Hepatocyte (in vitro differentiated cells): ENCODE measurements around the gene GPRIN1. TPM values are rescaled to one million over a fixed set of nuclear protein-coding genes. Genes with fewer than 3 reads are reported as not detected.

Experiments used
- DNase-seq: peaks from one replicate; pipeline ENCODE4 v3.0.0-alpha.2; 2016; ENCODE audit warnings: low spot score
- H2AFZ ChIP-seq: fragments of 200-600 bp; sonication (generic); 2 replicates; pipeline ENCODE4 v1.6.0; 2016; ENCODE audit warnings: antibody characterized with exemption, mild to moderate bottlenecking
- H3K27ac ChIP-seq: fragments of 200-600 bp; sonication (generic); 2 replicates; pipeline ENCODE4 v1.5.1; 2016; ENCODE audit warnings: mild to moderate bottlenecking
- H3K27me3 ChIP-seq: fragments of 200-600 bp; sonication (generic); 2 replicates; pipeline ENCODE4 v1.6.1; 2016
- H3K36me3 ChIP-seq: fragments of 200-600 bp; sonication (generic); replicated peaks from 2 replicates; pipeline ENCODE4 v1.5.1; 2016; ENCODE audit warnings: low read depth; ENCODE audit not compliant: insufficient read depth
- H3K4me1 ChIP-seq: fragments of 200-600 bp; sonication (generic); 2 replicates; pipeline ENCODE4 v1.5.1; 2016; ENCODE audit warnings: mild to moderate bottlenecking, moderate library complexity; ENCODE audit not compliant: insufficient read depth
- H3K4me2 ChIP-seq: fragments of 200-600 bp; sonication (generic); 2 replicates; pipeline ENCODE4 v1.6.0; 2016
- H3K4me3 ChIP-seq: fragments of 200-600 bp; sonication (generic); 2 replicates; pipeline ENCODE4 v1.5.1; 2016; ENCODE audit warnings: mild to moderate bottlenecking
- H3K79me2 ChIP-seq: fragments of 200-600 bp; sonication (generic); 2 replicates; pipeline ENCODE4 v1.6.0; 2017; ENCODE audit warnings: mild to moderate bottlenecking
- H3K9me2 ChIP-seq: fragments of 200-600 bp; sonication (generic); replicated peaks from 2 replicates; pipeline ENCODE4 v1.6.0; 2017; ENCODE audit warnings: mild to moderate bottlenecking; ENCODE audit not compliant: insufficient read depth
- H3K9me3 ChIP-seq: fragments of 200-600 bp; sonication (generic); 2 replicates; pipeline ENCODE4 v1.5.1; 2016; ENCODE audit warnings: low read depth, mild to moderate bottlenecking
- H4K20me1 ChIP-seq: fragments of 200-600 bp; sonication (generic); 2 replicates; pipeline ENCODE4 v1.6.0; 2016; ENCODE audit warnings: mild to moderate bottlenecking; ENCODE audit not compliant: insufficient read depth, poor library complexity, severe bottlenecking
- CTCF ChIP-seq: fragments of 200-600 bp; sonication (generic); IDR thresholded peaks from 2 replicates; pipeline ENCODE4 v1.5.1; 2016; ENCODE audit warnings: antibody characterized with exemption, mild to moderate bottlenecking; ENCODE audit not compliant: poor library complexity
- EZH2 ChIP-seq: fragments of 200-600 bp; sonication (generic); IDR thresholded peaks from 2 replicates; pipeline ENCODE4 v1.6.1; 2016; ENCODE audit warnings: antibody characterized with exemption, mild to moderate bottlenecking, borderline replicate concordance
- EZH2phosphoT487 ChIP-seq: fragments of 200-600 bp; sonication (generic); IDR thresholded peaks from one replicate; pipeline ENCODE4 v1.6.1; 2018; ENCODE audit warnings: antibody characterized with exemption, mild to moderate bottlenecking, low read depth, moderate library complexity; ENCODE audit not compliant: unreplicated experiment, severe bottlenecking
- WGBS: methylation state at CpG from one replicate; pipeline ENCODE4 v1.1.6; 2016; ENCODE audit warnings: low lambda C conversion rate; ENCODE audit errors: missing lambda C conversion rate; 5-methylcytosine and 5-hydroxymethylcytosine counted together
- polyA plus RNA-seq: library from polyadenylated mRNA; unstranded; fragments of >200 nt; fragmentation: Nextera tagmentation; extraction: Ambion mirVana; gene quantifications from 2 replicates; pipeline ENCODE4 v1.2.1, GENCODE V29; 2016
- total RNA-seq: library from RNA; depleted of rRNA; stranded (reverse); fragments of >200 nt; gene quantifications from 2 replicates; pipeline ENCODE4 v1.2.3, GENCODE V29; 2014

The GPRIN1 gene
- total and polyA plus RNA-seq, 2 experiments from 2014 or later: 1.6 to 2.2 TPM

- no peak for DNase-seq
- Histone ChIP-seq H4K20me1 (no peaks in the 10 kb centered on the region), H3K4me3 (no peak overlapping the region), H3K27ac (no peak overlapping the region), H3K79me2 (no peaks in the 10 kb centered on the region), H2AFZ (no peak overlapping the region), H3K9me2 (no peaks in the 10 kb centered on the region), H3K4me1 (peaks cover 3% of the 10 kb centered on the region), H3K9me3 (no peaks in the 10 kb centered on the region), H3K36me3 (no peaks in the 10 kb centered on the region), H3K4me2 (no peak overlapping the region), H3K27me3 (no peaks in the 10 kb centered on the region)
- TF ChIP-seq EZH2phosphoT487 (no peak), EZH2 (no peak), CTCF (no peak)
- 94% methylated on average over 4 of the region's 4 CpGs for WGBS
Measured at GRCh38 chr5:176608142-176608705, 1.7 kb downstream of the GPRIN1 start.

GRCh38 chr5:176606875-176607274 is 3.1 kb downstream of the GPRIN1 start:
- WGBS: 92% methylated on average over 3 of the region's 3 CpGs
- H3K4me1 ChIP-seq: peaks cover 4% of the 10 kb centered on the region
- H3K9me2 ChIP-seq: no peaks in the 10 kb centered on the region
- TF ChIP-seq EZH2phosphoT487 (no peak), CTCF (no peak), EZH2 (no peak)
- no peaks in the 10 kb centered on the region for H3K9me3 ChIP-seq
- H3K4me2 ChIP-seq: no peak overlapping the region
- no peak overlapping the region for H3K4me3 ChIP-seq
- H3K79me2 ChIP-seq: no peaks in the 10 kb centered on the region
- no peaks in the 10 kb centered on the region for H3K27me3 ChIP-seq
- H3K27ac ChIP-seq: no peak overlapping the region
- H2AFZ ChIP-seq: no peak overlapping the region
- no peaks in the 10 kb centered on the region for H4K20me1 ChIP-seq
- H3K36me3 ChIP-seq: no peaks in the 10 kb centered on the region
- DNase-seq: no peak

- H4K20me1 ChIP-seq: no peaks in the 10 kb centered on the region
- no peaks in the 10 kb centered on the region for H3K9me3 ChIP-seq
- no peak for DNase-seq
- H3K9me2 ChIP-seq: no peaks in the 10 kb centered on the region
- 43% methylated on average over 3 of the region's 3 CpGs for WGBS
- H2AFZ ChIP-seq: no peak overlapping the region
- TF ChIP-seq EZH2 (no peak), EZH2phosphoT487 (no peak), CTCF (no peak)
- H3K79me2 ChIP-seq: no peaks in the 10 kb centered on the region
- H3K27me3 ChIP-seq: no peaks in the 10 kb centered on the region
- H3K4me2 ChIP-seq: no peak overlapping the region
- H3K27ac ChIP-seq: no peak overlapping the region
- H3K36me3 ChIP-seq: no peaks in the 10 kb centered on the region
- H3K4me3 ChIP-seq: no peak overlapping the region
- peaks cover 4% of the 10 kb centered on the region for H3K4me1 ChIP-seq
Measured at GRCh38 chr5:176606032-176606431, 3.9 kb downstream of the GPRIN1 start.
